Stomach (tissue), 9 donors: ENCODE measurements around the gene SLC37A1. TPM values are rescaled to one million over a fixed set of nuclear protein-coding genes. Genes with fewer than 3 reads are reported as not detected.

Experiments used
- DNase-seq, 2 donors: peaks; one replicate each; pipeline versions ENCODE4 v3.0.0 to v3.0.0-alpha.2; 2013 to 2019
- H3K27ac ChIP-seq, 5 donors: fragments of 200-600 bp in 4 of 5; sonication (generic) in 4 of 5; one replicate each; pipeline ENCODE4 v1.5.1; 2013 to 2019; ENCODE audit warnings: mild to moderate bottlenecking in 1 of 5, moderate library complexity in 1 of 5
- H3K27me3 ChIP-seq, 3 donors: fragments of 200-600 bp; sonication (generic); one replicate each; pipeline ENCODE4 v1.5.1; 2017 to 2019; ENCODE audit warnings: mixed run types in 1 of 3
- H3K36me3 ChIP-seq, 4 donors: fragments of 200-600 bp; sonication (generic); 1 replicate in 3 of 4; 2 replicates in 1 of 4; pipeline ENCODE4 v1.5.1; 2016 to 2019
- H3K4me1 ChIP-seq, 4 donors: fragments of 200-600 bp; sonication (generic); one replicate each; pipeline ENCODE4 v1.5.1; 2016 to 2019
- H3K4me3 ChIP-seq, 4 donors: fragments of 200-600 bp; sonication (generic) in 3 of 4; one replicate each; pipeline ENCODE4 v1.5.1; 2016 to 2019; ENCODE audit warnings: mild to moderate bottlenecking in 1 of 4
- H3K9me3 ChIP-seq, 4 donors: fragments of 200-600 bp; sonication (generic); one replicate each; pipeline ENCODE4 v1.5.1; 2016 to 2019
- EP300 ChIP-seq: sonication (generic); formaldehyde crosslinking; IDR thresholded peaks from one replicate; pipeline ENCODE4 v1.6.1; 2017; ENCODE audit warnings: antibody characterized with exemption
- POLR2A ChIP-seq, 4 donors: fragments of 450-650 bp; IDR thresholded peaks; one replicate each; pipeline ENCODE4 v1.6.1; 2016; ENCODE audit warnings: antibody characterized with exemption in 4 of 4, control low read depth in 2 of 4, mild to moderate bottlenecking in 1 of 4, moderate library complexity in 1 of 4
- POLR2AphosphoS5 ChIP-seq, 3 donors: sonication (generic); formaldehyde crosslinking; IDR thresholded peaks; one replicate each; pipeline ENCODE4 v1.6.1; 2016; ENCODE audit warnings: antibody characterized with exemption in 3 of 3
- WGBS, 5 donors: extraction: QIAGEN DNeasy Blood & Tissue Kit in 3 of 5; methylation state at CpG; one replicate each; pipeline versions ENCODE4 v1.1.5 to v1.1.7; 2013 to 2018; 5-methylcytosine and 5-hydroxymethylcytosine counted together
- intact Hi-C: fragments of 100-400 bp; cut with DNase I; formaldehyde crosslinking; loops from one replicate; pipeline ENCODE4 v1.15.1; 2023; ENCODE audit warnings: low total_unique reads
- polyA plus RNA-seq, 3 donors: library from polyadenylated mRNA; stranded (reverse); fragments of 200-250 nt; gene quantifications; one replicate each; pipeline ENCODE4 v1.2.3, GENCODE V29; 2013
- total RNA-seq, 5 donors: library from RNA; depleted of rRNA; stranded (reverse); fragments of >200 nt; gene quantifications; one replicate each; pipeline versions ENCODE4 v1.1.0 to v1.2.3, GENCODE V29; 2014 to 2016
- TF ChIP-seq, protein P1 (sequence below), 7 experiments: fragments of 450-650 bp in 4 of 7; fragments of 200-600 bp in 3 of 7; sonication (generic) in 3 of 7; IDR thresholded peaks; one replicate each; pipeline ENCODE4 v1.5.1; 2016 to 2019; ENCODE audit warnings: antibody characterized with exemption in 7 of 7, control low read depth in 2 of 7, mild to moderate bottlenecking in 1 of 7
- donor health status: healthy with polysubstance abuse.
- donor health status: Bipolar disorder and iron deficiency.
- donor health status: healthy.

The SLC37A1 gene
- total and polyA plus RNA-seq, 8 donors: 9.8 to 72.9 (median 18.1) TPM

DNA sequence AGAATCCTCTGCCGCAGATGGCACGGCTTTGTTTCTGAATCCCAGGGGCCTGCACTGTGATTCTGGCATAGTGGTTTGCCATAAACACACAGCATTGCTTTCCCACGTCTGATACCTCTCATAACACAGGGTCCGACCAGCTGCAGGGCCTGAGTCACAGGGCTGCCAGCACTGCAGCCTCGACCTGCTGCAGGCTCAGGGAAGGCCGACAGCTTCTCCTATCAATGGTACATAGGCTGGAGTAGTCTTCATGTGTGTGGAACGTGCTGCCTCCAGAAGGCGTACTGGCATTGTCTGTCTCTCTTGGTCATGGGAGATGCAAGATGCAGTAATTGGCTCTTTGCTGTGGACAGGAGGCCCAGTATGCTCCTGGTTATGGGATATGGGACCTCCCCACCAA lies 86.3 kb downstream of the SLC37A1 start:
- Histone ChIP-seq H3K4me3 (no peak overlapping the region), H3K4me1 (no peaks in the 10 kb centered on the region), H3K36me3 (no peaks in the 10 kb centered on the region), H3K27ac (no peak overlapping the region), H3K9me3 (peaks cover 0 to 15% (median 7%) of the 10 kb centered on the region in 4 donors), H3K27me3 (no peaks in the 10 kb centered on the region)
- TF ChIP-seq, protein P1, sequence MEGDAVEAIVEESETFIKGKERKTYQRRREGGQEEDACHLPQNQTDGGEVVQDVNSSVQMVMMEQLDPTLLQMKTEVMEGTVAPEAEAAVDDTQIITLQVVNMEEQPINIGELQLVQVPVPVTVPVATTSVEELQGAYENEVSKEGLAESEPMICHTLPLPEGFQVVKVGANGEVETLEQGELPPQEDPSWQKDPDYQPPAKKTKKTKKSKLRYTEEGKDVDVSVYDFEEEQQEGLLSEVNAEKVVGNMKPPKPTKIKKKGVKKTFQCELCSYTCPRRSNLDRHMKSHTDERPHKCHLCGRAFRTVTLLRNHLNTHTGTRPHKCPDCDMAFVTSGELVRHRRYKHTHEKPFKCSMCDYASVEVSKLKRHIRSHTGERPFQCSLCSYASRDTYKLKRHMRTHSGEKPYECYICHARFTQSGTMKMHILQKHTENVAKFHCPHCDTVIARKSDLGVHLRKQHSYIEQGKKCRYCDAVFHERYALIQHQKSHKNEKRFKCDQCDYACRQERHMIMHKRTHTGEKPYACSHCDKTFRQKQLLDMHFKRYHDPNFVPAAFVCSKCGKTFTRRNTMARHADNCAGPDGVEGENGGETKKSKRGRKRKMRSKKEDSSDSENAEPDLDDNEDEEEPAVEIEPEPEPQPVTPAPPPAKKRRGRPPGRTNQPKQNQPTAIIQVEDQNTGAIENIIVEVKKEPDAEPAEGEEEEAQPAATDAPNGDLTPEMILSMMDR (IDR thresholded peaks at IDR 0.05): no peak
- TF ChIP-seq POLR2A (IDR thresholded peaks at IDR 0.05) (no peak), POLR2AphosphoS5 (IDR thresholded peaks at IDR 0.05) (no peak), EP300 (no peak)
- no peak for DNase-seq
- intact Hi-C loops: loop anchor here (10.0 kb wide), 2 partner anchors 55 to 215 kb away; partner anchors contain the start of gene PDE9A
- WGBS, 5 donors: 82 to 85% (median 84%) methylated on average over 8 of the region's 8 CpGs

DNA sequence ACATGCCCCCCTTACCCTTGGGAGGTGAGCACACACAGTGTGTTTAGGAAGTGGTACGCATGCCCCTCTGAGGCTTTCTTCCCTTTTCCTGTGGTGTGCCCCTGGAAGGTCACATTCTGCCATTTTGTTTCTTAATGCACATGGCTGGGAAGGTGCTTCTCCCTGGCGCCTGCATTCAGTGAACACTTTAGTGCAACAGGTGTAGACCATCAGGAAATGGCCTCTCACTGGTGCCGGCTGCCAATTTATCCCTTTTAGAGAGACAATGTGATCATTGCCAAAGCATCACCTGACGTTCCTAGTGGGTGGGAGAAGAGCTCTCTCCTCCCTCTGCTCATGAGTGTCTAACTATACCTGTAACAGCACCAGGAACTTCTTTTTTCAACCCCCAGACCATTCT lies 88.0 kb downstream of the SLC37A1 start:
- Histone ChIP-seq H3K27ac (no peak overlapping the region), H3K36me3 (no peaks in the 10 kb centered on the region), H3K4me3 (no peak overlapping the region), H3K4me1 (no peaks in the 10 kb centered on the region), H3K9me3 (peaks cover 0 to 32% (median 20%) of the 10 kb centered on the region in 4 donors), H3K27me3 (no peaks in the 10 kb centered on the region)
- no peak for DNase-seq
- WGBS, 5 donors: 74 to 84% (median 76%) methylated on average over 4 of the region's 4 CpGs
- TF ChIP-seq, protein P1 (IDR thresholded peaks at IDR 0.05): no peak
- no peak for TF ChIP-seq POLR2A (IDR thresholded peaks at IDR 0.05)
- TF ChIP-seq EP300: no peak
- no peak for TF ChIP-seq POLR2AphosphoS5 (IDR thresholded peaks at IDR 0.05)
- intact Hi-C loops: no loop called here

DNA sequence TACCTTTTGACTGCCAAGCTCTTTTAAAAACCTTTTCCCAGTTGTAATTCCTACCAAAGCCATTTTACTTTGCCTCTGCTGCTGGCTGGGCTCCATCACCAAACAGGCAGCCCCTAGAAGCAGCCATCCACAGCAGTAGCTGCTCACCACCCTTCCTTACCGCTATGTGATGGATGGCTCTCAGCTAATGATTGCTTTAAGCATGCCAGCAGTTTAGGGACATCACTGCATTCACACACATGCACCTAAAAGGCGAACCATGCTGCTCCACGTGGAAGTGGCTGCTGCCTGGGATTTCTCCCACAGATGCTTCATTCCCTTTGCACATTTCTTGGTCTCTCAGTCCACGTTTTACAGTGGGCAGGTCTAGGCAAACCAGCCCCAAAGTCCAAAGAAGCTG lies 93.5 kb downstream of the SLC37A1 start:
- Histone ChIP-seq H3K27ac (no peak overlapping the region), H3K27me3 (no peaks in the 10 kb centered on the region), H3K4me1 (no peaks in the 10 kb centered on the region), H3K36me3 (no peaks in the 10 kb centered on the region), H3K4me3 (no peak overlapping the region), H3K9me3 (peaks cover 0 to 32% (median 18%) of the 10 kb centered on the region in 4 donors)
- WGBS, 5 donors: 60 to 69% (median 61%) methylated on average over 4 of the region's 4 CpGs
- TF ChIP-seq POLR2AphosphoS5 (IDR thresholded peaks at IDR 0.05): no peak
- DNase-seq: no peak
- intact Hi-C loops: no loop called here

DNA sequence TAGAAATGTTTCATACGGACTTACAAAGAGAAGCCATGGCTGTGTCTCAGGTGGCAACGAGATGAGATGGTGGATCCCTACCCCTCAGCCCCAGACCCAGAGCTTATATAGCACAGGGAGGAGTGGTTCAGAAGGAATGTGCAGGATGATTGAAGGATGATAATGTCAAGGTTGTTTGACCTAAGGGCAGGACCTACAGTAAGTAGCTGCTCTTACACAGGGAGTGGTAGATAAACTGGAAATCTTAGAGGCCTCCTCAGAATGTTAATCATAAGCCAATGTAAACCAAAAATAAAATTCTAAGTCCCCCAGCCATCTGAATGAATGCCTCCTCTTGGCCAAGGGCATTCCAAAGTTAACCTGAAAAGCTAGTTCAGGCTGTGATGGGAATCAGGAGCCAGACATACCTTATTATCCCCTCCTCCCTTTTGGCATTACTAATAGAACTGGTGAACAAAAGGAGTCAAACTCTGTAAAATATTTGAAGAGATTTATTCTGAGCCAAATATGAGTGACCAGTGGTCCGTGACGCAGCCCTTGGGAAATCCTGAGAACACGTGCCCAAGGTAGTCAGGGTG lies 94.0 kb downstream of the SLC37A1 start:
- no peak overlapping the region for H3K27ac ChIP-seq
- no peak for DNase-seq
- WGBS, 5 donors: 72 to 86% (median 81%) methylated on average over 5 of the region's 5 CpGs

More for the DNA sequence above, 94.0 kb downstream of the SLC37A1 start:
- peaks cover 0 to 32% (median 20%) of the 10 kb centered on the region in 4 donors for H3K9me3 ChIP-seq
- no peak overlapping the region for H3K4me3 ChIP-seq
- H3K36me3 ChIP-seq: no peaks in the 10 kb centered on the region
- H3K4me1 ChIP-seq: no peaks in the 10 kb centered on the region
- H3K27me3 ChIP-seq: no peaks in the 10 kb centered on the region
- TF ChIP-seq POLR2A (IDR thresholded peaks at IDR 0.05): no peak
- no peak for TF ChIP-seq EP300
- TF ChIP-seq, protein P1 (IDR thresholded peaks at IDR 0.05): no peak
- no peak for TF ChIP-seq POLR2AphosphoS5 (IDR thresholded peaks at IDR 0.05)
- intact Hi-C loops: no loop called here
